Fibroblast of peridontal ligament (primary cell): Measurements from ENCODE around the gene AKAP13.
A peak's percentile ranks its signal among the peaks of the same experiment; 100 is the strongest.

Experiments used
- DNase-seq: peaks from one replicate; pipeline ENCODE4 v3.0.0-alpha.2; 2010; ENCODE audit errors: extremely low read depth

Gene AKAP13

DNA sequence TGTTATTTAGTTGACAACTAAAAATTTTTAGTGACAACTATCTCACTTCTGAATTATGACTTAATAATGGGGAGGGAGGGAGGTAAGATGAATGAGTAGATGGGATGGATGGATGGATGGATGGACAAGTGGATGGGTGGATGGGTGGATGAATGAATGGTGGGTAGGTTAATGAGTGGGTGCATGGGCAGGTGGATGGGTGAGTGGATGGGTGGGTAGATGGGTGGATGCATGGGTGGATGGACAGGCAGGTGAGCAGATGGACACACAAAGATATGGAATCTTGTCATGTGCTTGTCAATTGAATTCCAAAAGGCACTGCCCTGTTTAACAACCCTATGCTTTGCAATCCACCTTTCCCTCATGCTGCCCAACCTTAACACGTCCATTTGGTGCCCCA, 372.9 kb downstream of the AKAP13 start:
- no peak for DNase-seq

DNA sequence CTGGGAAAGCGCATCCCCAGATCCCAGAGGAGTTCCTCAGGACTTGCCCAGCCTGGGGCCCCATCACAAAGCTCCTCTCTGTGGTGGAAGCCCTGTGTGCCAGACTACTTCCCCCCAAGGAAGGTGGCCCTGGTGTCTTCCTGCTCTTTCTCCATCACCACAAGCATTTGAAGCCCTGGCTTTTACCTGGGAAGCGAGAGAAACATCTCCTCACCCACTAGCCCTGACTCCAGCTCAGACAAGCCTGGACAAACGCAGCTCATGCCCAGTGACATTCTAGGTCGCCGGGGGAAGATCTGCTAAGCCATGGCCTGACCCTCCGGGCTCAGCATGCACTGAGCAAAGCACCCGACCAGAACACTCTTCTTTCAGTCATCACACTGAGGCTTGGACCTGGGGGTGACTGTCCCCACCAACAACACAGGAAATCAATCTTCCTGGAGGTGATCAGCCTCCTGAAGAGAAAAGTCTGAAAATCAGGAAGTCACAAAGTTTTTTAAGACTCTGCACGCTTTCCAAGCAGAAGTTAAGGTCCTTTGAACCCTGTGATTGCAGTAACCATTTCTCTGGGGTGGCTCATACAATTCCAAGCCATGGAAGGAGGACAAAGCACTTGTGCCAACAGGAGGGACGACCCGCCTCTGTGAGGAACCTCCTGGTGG, 373.5 kb downstream of the AKAP13 start:
- no peak for DNase-seq

DNA sequence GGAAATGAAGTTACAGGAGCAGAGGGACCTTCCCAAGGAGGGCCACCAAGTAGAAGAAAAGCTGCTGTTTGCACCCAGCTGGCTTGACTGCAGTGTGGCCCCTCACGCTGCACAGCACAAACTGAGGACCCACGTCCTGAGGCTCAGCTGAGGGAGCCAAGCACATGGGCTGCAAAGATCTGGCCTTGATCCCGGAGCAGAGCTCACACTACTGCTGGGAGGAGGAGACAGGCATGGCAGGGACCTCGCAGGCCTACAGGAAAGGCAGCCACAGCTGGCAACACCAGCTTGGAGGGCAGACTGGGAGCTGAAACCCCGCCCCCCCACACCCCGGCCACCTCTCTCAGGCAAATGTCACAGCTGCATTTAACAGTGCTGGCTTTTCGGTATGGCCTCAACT, 374.6 kb downstream of the AKAP13 start:
- DNase-seq: peak; percentile 14

DNA sequence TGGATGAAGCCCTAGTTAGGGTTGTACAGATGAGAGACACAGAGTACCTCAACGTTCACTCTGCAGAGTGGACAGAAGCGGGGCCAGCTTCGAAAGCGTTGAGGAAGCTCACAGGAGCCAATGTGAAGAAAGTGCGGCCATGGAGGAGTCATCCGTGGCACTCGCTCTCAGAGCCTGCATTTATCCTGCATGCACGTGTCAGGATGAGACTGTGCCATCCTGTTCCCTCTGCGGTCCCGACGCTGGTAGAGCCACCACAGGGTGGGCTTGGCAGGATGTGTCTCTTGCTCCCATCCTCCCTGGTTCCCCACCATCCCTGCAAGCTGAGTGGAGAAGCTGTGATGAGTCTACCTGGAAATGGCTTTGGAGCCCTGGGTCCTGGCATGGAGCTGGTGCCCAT, 375.1 kb downstream of the AKAP13 start:
- no peak for DNase-seq

DNA sequence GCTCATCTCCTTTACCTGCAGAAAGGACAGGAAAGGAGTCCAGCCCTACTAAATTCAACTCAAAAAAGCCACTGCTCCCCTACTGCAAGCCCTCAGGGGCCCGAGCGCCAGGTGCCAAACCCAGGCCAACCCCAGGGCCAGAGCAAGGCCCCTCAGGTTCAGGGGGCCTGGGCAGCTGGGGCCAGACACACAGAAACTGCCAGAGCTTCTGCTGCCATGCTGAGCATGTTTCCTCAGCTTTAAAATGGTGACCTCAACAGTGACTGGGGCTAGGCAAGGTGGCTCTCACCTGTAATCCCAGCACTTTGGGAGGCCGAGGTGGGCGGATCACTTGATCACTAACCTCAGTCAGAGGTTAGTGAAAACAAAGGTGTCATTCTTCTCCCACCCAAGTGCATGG, 375.5 kb downstream of the AKAP13 start:
- no peak for DNase-seq

DNA sequence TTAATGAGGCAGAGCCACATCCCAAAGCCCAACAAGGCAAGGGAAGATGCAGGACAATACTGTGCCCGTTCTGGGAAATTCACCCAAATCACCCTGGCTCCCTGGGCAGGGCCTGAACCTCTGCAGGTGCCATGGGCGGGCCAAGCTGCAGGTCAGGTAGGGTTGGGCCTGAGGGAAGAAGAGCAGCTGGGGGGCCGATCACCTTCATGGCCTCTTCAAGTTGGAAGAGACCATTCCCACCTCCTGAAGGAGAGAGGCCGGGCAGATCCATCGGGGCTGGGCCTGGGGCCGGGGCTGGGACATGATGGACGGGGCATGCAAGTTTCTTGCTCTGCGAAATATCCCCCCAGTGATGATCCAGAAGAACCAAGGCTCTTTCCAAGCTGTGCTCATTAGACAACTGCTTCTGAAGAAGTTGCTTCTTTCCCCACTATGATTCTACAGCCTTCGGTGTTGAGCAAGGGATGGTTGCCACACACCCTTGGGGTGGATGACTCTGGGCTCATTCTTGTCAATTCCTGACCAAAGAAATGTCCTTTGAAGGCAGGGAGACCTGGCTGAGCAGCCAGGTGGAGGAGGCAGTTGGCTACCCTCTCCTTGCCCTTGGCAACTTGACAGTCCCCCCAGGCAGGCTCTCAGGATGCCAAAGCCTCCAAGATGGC, 376.1 kb downstream of the AKAP13 start:
- no peak for DNase-seq

DNA sequence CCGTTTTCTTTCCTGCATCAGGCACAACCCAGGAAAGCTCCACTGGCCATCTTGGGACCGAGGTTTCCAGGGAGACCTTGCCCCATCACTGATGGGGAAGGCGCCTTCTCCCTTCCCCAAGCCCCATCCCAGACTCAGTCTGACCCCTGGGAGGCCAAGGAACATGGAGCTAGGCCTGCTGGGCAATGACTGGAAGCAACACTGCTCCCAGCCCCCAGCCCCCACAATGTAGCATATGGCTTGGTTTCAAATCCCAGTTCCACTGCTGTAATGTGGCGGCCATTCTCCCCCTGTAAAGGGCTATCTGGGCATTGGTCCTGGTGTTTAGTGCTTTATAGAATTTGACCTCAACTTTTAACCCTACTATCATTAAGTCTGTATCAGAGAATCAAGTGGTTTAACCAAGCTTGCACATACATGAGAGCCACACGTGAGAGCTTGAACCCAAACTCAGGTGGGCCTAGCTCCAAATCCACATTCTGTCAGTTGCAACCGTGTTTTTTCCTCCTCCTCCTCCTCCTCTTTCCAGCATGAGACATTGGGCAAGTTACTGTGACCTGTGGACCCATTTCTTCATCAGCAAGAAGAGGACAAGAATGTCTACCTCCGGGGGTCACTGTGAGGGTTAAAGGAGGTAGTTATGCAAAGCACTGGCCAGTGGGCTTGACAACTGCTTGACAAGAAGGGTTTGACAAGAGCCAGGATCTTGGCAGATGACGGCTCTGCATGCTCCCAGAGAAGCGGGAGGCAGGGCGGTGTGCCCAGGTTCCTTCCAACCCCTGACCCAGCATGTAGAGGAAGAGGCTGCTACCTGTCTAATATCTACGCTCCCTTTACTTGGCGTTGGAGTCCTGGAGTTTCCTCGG, 376.9 kb downstream of the AKAP13 start:
- no peak for DNase-seq

DNA sequence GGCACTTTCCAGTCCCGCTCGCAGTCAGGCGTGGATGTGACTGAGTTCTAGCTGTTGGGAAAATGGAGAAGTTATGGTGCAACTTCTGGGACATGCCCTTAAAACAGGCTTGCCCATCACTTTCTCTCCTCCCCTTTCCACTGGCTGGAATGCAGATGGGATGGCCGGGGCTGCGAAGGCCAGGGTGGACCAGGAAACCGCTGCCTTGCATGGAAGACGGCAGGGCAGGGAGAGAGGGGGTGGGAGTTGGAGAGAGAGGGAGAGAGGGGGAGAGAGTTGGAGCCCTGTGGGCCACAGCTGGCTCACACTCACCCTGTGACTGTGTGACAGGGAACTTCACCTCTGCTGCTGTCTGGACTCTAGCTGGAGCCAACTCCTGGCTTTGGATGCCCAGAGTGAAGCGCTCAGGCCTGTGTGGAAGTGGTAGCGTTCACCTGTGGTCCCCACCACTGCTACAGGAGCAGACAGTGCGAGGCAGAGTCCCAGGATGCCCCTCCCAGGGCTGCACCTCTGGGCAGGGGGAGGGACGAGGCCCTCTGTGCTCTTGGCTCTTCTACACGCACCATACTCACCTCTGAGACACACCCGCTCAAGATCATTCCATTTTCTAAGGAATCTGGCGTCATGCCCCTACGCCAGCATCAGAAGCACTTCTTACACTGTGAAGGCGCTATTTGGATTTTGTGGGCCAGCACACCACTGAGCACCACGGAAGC, 377.7 kb downstream of the AKAP13 start:
- DNase-seq: no peak

DNA sequence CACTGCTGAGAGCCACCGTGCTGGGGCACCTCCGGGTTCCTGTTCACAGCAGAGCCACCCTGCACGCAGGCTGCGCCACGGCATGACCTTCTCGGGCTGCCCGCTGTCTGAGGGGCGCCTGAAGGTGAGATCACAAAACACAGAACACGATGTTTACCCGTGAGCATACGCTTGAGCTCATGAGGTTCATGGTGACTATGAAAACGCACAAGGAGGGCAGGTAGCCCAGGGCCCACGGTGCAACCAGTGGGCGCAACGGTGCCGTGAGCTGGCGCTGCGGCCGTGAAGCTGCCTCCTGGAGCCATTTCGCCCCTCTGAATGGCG, 378.2 kb downstream of the AKAP13 start:
- no peak for DNase-seq

DNA sequence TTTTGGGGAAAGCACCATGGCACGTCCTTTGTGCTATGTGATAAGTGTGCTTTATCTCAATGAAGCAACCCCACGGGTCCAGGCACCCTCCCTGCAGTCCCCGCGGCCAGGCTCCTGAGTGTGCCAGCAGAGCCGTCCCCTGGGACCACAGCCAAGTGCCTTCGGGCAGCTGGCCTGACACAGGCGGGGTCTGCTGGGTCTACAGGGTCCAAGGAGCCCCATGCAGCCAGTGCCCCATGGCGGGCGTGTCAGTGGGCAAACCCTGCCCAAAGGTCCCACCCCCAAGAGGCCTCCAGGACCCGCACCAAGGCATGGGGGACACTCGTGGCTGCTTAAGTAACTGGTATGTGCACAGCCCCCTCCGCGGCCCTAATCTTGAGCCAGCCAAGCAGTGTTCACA, 379.0 kb downstream of the AKAP13 start:
- no peak for DNase-seq

DNA sequence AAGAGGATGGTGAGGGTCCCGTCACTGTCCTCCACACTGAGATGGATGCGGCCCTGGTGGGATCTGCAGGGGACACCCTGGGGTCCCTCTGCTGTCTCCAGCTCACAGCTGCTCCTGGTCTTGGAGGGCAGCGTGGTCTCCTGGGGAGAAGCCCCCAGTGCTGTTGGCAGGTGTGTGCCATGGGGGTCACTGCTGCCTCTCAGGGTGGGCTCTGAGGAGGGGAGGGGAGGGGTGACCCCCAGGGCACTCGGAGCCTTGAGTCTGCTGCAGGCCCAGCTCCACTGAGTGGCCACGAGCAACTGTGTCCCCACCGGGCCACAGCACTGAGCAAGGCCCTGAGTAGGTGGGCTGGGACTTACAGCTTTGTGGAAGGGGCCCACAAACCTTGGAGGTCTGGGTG, 379.6 kb downstream of the AKAP13 start:
- DNase-seq: no peak

DNA sequence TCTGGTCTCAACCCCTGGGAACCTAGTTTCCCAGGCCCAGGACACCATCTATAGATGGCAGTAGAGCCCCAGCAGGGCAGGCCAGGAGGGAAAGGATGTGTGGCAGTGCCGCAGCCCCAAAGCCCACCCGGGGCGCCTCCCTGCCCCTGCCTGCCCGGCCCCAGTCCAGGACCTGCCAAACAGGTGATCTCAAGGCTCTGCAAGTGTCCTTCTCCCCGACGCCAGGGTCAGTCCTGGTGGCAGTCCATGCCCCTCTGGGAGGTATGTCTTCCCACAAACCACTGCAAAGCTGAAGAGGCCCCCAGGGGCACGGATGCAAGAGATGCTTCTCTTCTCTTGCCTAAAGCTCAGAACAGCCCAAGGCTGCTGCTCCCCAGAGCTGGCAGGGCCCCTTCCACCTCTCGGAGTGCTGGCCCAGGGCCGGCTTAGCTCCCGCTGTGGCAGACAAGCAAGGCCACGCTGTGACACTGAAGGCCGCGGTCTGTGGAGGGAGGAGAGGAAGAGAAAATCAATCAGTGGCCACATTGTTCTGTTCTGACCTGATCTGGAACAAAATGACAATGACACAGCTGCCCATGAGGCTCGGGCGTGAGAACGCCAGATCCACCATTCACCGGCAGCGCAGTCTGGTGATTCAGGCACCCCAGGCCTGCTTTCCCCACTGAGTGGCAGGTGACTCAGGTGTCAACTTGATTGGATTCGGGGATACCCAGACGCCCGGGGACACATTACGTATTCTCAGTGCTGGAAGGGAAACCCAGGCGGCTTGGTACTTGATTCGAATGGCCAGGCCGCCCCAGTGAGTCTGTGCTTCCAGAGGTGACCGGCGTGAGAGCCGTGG, 380.3 kb downstream of the AKAP13 start:
- no peak for DNase-seq

DNA sequence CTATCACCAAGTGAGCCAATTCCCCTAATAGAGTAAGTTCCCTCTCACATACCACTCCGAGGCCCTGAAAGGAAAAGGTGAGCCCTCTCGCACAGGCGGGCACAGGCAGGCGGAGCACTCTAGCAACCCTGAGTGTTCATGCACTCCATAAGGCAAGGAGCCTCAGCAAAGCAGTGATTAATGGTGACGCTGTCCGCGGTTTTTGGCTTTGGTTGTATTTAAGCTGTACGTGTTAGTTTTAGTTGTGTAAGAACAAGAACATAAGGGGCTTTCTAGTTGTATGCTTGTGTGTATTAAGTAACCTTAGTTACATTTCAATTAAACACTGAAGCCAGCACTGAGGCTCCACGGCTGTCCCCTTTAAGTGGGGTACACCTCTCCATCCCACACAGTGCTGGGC, 381.2 kb downstream of the AKAP13 start:
- peak; percentile 41 for DNase-seq

DNA sequence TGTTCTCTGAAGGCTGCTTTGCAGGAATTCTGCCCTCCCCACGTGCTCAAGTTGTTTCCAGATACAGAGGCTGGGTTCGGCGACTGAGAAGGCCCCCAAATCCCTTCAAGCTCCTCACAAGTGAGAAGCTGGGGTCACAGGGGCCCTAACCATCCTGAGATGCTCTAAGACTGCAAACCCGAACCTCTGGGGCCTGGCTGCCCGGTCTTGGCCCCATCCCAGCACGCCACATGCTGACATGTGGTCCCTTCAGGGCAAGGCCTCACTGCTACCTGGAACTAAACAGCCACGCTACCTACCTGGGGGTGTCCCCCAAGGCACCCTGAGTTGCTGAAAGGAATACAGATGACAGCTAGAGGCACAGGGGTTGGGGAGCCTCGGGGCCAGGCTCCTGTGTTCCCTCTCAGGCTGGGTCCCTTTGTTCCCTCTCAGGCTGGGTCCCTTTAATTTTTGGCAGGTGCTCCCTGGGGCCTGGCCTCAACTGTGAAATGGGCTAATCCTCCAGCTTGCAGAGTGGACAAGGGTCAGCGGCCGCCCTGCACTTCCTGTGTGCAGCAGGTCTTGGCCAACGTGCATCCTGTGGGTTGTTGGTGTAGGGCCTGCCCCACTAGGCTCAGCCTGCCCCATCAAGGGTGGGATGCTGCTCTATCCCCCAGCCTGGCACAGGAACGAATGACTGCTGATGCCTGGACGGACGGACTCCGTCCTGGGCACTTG, 381.8 kb downstream of the AKAP13 start:
- DNase-seq: no peak

DNA sequence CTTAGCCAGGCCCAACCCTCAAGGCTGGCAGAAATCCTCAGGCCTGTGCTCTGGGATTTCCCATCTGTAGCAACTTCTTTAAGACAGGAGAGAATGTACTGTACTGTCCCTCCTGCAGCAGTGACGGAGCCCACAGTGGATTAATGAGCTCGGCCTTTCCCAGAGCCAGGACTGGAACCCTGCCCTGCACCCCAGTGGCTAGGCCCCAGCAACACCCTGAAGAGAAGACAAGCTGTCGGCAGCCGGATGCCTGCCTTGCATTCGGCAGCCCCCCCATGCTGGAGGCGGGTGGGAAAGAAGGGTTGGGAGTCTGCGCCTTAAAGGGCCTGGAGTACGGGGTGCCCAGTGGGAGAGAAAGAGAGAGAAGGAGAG, 382.3 kb downstream of the AKAP13 start:
- DNase-seq: no peak

DNA sequence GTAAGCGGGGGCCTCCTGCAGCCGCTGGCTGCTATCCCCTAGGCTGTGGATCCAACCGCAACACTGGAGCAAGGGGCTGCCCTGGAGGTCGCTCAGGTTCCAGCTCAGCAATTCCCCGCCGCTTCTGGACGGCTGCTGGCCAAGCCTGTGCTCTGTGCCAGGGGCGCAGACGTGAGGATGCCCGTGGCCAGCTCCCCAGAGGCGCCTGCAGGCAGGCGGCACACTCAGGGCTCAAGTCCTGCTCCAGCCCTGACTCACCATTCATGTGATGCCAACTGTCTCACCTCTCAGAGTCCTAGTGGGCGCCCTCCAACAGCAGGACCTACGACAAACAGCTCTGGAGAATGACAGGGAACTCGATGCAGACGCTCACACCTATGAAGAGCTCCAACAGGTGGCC, 382.8 kb downstream of the AKAP13 start:
- DNase-seq: no peak

DNA sequence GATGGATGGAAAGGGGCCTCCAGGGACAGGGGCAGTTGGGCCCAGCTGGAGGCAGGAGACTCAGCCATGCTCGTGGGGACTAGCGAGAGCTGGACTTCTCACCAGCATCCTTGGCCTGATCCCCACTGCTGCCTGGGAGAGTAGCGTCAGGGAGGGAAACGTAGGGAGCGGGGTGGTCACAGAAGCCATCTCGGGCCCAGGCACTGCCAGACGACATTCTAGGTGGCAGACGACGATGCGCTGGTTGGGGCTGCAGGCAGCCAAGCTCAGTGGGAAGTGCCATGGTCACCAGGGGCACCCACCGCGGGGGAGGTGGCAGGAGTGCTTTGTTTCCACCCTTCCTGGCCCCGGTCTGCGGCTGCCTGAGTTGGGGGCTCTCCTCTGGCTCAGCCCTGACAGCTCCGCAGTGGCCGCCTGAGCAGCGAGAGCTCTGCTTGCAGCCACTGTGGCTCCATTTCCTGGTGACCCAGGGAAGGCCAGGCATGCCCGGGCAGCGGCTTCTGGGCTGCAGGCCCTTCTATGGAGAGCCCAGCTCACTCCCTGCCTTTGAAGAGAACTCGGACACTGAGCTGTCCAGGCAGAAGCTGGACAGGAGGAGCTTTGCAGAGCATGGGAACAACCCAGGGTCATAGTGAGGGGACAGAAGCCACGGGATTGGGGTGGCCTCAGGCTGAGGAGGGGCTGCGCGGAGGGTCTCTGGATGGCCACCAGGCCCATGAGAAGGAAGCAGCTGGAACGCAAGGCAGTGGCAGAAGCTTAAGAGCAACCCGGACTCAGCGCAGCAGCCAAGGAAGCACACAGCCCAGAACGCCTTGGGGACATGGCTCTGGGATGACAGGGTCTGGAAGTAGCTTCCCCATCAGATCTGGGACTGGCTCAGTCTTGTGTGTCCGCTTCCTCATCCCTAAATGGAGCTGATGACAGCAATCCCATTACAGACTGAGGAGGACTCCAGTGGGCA, 383.6 kb downstream of the AKAP13 start:
- no peak for DNase-seq

DNA sequence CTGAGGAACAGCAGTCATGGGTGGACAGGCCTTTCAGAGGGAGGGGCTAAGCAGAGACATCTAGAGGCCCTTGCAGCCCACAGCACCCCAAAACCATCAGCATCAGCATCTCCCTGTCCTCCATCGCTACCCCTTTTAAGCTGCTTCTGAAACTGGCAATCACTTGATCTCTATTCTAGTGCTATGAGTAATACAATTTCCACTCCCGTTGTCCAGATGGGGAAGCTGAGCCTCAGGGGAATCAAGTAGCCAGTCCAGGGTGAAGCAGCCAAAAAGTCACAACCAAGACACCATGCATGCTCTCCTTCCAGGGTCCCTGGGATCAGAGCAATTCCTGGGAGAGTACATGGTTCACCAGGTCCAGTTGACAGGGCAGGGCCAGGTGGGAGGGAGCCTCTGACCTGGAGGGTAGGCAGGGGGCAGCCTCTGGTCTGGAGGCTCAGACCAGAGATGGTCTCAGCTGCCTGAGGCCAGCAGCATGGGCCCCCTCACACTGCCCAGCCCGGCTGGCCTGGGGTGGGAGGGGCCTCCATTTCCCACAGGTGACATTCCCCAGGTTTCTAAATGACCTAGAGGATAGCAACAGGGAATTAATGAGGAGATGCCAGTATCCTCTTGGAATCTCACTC, 384.4 kb downstream of the AKAP13 start:
- DNase-seq: peak; percentile 67
